T follicular helper cell (primary cell): ENCODE data around the gene C3orf52.

Experiments used
- DNase-seq: peaks from one replicate; pipeline ENCODE4 v3.0.0-alpha.2; 2020; ENCODE audit warnings: low read depth

Gene C3orf52

DNA sequence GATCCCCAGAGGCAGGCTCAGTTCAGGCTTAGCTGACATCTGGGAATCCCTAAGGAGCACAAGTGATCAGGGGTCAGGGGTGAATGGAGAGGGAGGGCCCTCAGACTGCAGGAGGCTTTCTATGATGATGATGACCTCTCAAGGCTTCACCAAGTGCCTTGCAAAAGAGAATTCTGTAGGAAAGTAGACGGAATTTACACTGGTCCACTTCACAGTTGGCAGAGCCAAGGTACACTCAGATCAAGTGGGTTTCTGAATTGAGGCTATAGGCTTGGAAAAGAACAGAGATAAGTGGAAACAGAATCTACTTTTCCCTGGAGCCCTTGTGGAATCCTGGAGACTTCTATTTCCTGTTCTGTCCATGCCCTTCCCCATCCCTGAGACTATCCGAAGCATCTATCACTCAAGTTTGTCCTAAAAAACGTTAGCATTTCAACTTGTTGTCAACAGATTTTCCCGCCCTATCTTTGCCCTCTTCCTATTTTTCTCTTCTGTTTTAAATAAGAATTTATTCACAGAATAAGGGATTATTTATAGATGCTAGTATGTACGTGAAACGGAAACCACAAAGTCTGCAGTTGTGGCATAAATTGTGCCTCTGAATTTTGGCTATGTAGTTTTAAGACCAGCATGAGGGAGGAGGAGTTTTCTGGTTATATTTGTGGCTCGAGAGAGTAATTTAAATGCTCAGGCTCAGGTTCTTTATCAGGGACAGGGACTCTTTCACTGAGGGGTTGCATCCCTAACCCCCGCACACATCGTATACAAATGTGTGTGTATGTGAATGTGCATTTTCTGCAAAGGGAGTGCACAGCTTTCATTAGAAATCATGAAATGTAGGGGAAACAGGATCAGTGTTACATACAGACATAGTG, 34.0 kb downstream of the C3orf52 start:
- no peak for DNase-seq

GRCh38 chr3:112121577-112122547, 35.7 kb downstream of the C3orf52 start:
- no peak for DNase-seq

DNA sequence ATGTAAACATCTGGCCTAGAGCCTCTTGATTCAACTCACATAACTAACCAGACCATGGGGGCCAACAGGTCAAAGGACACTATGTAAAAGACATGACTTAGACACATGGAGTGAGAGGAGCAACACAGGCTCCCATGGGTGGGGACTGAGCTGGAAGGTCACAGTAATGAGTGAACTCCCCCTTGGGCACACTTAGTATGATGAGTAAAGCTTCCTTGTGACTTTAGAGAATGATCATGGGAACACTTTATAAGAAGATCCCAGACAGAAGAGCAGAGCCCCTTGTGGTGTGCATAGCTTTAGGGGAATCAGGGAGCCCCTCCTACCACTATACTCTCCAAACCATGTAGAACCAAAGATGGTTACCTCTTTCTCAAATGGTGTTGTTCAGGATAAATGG, 36.7 kb downstream of the C3orf52 start:
- no peak for DNase-seq

- DNase-seq: no peak
Measured at GRCh38 chr3:112123548-112123947, 37.4 kb downstream of the C3orf52 start.

DNA sequence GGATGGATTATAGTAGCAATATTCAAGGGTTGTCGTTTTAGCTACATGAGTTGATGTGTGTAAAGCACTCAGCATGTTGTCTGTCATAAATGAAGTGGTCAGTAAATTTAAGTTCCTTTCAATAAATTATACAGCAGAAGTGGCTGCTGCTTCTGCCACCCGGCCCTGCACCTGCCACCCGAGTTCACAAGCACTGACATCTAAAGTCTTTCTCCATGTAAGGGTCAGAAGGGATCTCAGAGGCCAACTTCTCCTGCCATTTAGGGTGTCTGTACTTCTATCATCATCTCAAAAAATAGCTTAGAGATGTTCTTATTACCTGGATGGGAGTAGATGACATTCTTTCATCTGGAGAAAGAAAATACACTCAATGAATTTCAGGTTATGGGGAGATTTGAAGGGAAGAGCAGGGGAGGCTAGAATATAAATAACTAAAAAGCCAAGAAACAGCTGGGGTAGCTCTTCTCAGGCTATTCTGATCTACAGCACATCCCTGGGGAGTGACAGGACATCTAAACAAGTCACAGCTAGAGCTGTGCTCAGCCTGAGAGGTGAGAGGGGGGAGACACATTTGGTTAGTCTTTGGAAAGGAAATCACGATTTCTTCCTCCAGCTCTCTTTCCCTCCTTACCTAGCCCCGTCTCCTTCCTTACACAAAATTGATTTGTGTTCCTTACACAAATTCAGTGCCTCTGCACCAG, 38.9 kb downstream of the C3orf52 start:
- no peak for DNase-seq

DNA sequence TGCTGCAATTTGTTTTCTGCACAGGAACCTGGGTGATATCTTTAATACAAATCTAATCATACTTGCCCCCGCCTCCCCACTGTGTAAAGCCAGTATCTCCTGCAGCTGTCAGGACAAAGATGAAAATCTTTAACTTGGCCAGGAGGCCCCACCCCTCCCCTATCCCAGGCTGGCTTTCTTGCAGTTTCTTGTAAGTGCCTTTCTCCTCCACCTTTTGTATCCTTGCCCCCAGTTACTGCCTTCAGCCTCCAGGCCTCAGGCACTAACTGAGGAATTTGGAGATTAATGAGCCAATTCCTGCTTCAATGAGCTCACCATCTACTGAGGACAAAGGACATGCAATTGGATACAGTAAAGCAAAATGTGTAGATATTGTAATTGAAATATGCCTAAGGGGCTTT, 40.3 kb downstream of the C3orf52 start:
- DNase-seq: no peak

- DNase-seq: no peak
Measured at GRCh38 chr3:112127522-112128494, 41.6 kb downstream of the C3orf52 start.

DNA sequence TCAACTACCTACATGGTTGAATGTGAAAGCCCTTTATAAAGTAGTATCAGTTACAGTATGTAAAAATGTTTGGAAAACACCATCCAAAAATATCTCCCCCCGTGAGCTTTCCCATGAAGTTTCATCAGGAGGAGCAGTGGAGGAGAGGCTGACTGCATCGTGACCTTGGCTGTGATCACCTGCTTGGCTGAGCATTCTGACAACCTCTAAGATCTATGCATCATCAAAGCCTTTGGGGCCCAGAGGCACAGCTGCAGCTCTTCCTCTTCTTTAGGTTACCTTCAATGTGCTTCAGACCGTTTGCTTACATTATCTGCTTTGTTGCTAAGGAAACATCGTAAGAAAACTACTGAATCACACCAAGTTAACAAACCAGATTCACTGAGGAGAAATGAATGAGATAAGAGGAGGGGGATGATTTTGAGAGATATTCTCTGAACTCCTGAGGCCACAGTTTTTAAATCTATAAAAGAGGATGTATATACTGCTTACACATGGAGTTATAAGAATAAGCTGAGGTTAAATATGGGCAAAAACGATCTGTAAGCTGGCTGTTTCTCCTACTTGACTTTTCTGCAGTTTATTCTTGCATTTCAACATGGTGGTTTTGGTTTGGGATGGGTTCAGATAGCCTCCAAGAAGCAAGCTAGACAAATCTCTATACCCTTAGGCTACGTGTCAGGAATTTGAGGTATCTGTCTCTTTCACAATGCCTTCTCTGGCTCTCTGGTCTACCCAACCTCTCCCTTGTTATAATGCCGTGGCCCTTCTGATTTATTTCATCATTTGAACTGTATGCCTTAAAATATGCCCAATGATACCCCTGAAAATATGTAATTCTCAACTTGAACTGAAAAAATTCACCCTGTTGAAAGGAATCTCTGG, 42.9 kb downstream of the C3orf52 start:
- peak; percentile 54 for DNase-seq

DNA sequence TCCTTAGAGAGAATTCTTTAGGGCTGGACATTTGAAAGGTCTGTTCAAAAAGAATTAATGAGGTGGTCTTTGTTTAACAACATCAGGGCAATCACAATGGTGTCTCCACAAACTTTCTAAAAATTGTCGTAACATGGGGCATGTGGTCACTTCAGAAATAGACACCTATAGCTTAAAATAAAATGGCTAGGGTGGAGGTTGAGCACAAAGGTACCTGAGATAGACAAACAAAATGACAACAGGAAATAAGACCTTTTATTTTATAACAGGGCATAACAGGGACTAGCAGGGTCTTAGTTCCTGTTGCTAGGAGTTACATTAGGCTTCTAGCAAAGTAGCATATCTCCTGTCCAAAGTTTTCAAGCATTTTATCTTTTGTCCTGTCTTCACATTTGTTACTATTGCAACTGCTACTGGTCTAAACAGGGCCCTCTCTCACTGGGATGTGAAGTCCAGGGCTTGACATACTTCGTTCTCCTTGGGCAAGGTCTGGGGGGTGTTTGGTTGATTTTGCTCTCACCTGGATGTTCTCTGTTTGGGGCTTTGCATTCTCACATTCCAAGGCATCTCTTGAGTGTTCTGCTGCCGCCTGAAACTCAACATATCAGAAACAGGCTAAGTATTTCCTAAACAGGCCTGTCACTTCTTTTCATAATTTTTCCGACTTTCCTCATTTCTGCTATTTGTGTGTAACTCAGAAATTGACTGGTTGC, 43.9 kb downstream of the C3orf52 start:
- DNase-seq: no peak

GRCh38 chr3:112130638-112130993, 44.4 kb downstream of the C3orf52 start:
- no peak for DNase-seq

DNA sequence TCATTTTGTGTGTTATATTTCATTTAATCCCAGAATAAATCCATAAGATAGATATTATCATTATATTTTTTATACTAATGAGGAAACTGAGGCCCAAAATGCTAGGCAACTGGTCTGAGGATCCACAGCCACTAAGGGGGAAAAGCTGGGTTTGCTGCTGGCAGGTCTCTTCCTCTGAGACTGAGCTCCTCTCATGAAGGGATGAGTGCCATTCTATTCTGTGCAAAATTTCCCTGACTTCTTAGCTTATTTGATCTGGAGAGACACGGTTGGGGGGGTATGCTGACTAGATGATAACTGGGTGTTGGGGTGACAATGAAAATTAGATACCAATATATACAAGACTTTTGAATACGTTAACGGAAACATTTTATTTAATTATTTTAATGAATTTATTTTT, 44.9 kb downstream of the C3orf52 start:
- no peak for DNase-seq

DNA sequence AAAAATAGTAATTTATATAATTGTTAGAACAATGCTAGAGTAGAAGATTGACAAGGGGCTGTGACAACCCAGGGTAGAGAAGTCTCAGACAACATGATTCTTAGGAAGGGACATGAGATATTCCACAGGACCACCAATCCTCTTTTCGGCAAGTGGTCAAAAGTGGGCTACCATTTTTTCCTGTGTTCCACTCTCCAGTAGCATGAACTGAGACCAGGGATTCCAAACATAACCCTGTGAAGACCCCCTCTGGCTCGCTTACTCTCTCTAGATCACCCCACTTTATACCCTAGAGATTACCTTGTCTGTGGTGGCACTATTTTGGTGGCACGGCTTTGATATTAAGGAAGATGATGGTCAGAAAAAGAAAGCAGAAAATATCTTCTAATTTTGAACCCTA, 45.9 kb downstream of the C3orf52 start:
- DNase-seq: no peak

GRCh38 chr3:112132554-112132953, 46.4 kb downstream of the C3orf52 start:
- no peak for DNase-seq

GRCh38 chr3:112132975-112133448, 46.8 kb downstream of the C3orf52 start, which contains the start of gene GCSAM:
TSS of gene GCSAM (minus strand) at chr3:112133248. CDS start at chr3:112133120, 128 bp downstream.
- DNase-seq: peak; percentile 56

DNA sequence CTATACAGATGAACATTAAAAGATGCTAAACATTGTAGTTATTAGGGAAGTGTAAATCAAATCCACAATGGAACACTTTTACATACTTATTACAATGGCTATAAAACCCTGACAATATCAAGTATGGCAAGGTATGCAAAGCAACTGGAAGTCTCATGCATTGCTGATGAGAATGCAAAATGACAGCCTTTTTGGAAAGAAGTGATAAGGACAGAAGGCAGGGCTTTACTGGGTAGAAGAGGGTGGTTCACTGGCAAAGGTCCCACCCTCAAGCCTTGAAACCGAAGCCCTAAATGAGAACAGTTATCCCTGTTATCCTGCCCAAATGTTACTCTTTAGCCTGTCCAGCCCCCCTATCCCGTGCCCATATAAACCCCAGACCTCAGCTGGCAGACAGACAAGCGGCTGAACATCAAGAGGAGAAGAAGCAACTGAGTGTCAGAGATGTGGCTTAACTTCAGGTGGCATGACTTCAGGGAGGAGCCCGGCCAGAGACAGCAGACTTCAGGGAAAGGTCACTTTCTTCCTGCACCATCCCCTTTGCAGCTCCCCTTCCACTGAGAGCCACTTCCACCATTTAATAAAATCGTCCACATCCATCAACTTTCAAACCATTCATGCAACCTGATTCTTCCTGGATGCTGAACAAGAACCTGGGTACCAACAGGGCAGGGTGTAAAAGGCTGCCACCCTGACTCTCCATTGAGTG, 47.6 kb downstream of the C3orf52 start:
- DNase-seq: no peak

- DNase-seq: peak; percentile 12
Measured at GRCh38 chr3:112134335-112135124, 48.3 kb downstream of the C3orf52 start.

DNA sequence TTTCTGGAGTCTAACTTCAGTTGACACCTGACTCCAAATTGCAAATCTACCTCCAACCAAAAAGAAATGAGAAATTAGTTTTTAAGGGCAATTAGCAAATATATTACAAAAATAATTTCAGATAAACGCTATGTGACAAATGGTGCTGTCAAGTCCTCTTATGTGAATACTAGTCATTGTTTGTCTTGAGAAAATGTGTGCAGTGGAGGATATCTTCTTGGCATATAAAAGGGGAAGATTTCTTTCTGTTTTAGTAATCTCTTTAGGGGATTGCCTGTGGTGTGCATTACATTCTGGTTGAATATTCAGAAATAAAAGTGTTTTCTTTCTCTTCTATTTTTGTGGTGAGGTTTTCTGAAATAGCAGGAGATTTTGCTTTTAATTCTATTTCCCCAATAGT, 49.9 kb downstream of the C3orf52 start:
- no peak for DNase-seq
